Caki2 (cell line): ENCODE results near the gene PCP4L1. TPM values are rescaled to one million over a fixed set of nuclear protein-coding genes. Genes with fewer than 3 reads are reported as not detected.
"Not testable (repeated sequence)": the region's sequence is repeated elsewhere in the genome, so short reads cannot be mapped to it uniquely, and the experiment has no call there.

ENCODE experiments used
- DNase-seq: peaks from one replicate; pipeline ENCODE4 v3.0.0-alpha.2; 2015; ENCODE audit warnings: low read depth
- in situ Hi-C: cut with HindIII; loops from 2 replicates; pipeline ENCODE4 v1.10.0; 2016; ENCODE audit warnings: low sequenced_read_pairs, low pct_unique_long_range_greater_than_20kb, mixed read lengths
- total RNA-seq: library from RNA; depleted of rRNA; stranded (reverse); fragments of >200 nt; shearing (Covaris generic); gene quantifications from 2 replicates; pipeline ENCODE4 v1.2.3, GENCODE V29; 2014; ENCODE audit warnings: low replicate concordance

Gene PCP4L1
- total RNA-seq, 1 experiment from 2014 or later: not detected

DNA sequence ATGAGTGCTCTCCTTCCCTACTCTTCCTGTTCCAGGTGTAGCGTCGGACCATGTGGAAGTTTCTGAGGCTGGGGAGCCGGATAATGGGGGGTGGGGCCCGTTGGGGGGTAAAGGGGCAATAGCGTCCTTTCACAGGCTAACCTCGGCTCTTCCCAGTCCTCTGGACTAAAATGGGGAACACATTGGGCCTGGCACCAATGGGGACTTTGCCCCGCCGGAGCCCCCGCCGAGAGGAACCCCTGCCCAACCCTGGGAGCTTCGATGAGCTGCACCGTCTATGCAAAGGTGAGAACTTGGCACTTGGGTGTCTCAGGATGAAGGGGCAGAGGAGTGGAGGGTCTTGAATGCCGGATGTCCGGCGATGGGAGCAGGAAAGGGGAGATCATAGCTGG is 32.2 kb upstream of the PCP4L1 start:
- in situ Hi-C loops: no loop called here
- DNase-seq: no peak

DNA sequence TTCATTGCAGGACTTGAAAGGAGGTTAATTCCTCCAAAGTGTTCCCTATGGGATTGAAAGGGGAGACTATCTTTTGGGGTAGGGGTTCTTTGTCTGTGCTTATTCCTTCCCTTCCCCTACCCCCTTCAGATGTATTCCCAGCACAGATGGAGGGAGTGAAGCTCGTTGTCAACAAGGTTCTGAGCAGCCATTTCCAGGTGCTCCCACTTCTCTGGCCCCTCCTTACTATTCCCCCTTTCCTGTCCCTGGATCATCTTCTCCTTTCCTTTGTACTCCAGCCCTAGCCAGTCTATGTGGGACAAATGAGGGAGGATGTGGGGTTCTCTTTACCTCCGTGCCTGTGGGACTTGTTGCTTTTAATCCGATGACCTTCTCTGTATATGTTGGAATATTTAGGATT is 31.8 kb upstream of the PCP4L1 start:
- in situ Hi-C loops: no loop called here
- no peak for DNase-seq

DNA sequence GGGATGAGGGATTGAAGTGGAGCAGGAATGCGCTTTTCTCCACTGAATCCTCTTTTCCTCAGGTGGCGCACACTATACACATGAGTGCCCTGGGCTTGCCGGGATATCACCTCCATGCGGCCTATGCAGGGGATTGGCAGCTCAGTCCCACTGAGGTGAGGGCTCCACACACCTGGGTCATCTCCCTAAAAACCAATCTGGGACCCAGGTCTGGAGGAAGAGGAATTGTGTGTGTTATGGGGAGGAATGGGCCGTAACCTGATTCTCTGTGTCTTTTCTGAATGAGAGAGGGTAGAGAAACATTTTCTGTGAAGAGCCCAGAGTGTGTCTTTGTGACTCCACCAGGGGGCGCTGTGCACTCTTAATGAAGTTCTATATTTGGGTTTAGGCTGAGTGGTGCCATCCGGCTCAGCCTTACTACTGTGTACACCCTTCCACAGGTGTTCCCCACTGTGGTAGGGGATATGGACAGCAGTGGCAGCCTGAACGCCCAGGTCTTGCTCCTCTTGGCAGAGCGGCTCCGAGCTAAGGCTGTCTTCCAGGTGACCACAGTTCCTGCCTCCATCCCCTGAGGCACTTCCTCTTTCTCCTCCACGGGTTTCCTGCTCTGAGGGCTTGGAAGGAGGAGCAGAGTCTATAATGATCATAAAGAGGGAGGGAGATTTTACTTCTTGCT is 31.2 kb upstream of the PCP4L1 start:
- in situ Hi-C loops: no loop called here
- DNase-seq: peak; percentile 54

DNA sequence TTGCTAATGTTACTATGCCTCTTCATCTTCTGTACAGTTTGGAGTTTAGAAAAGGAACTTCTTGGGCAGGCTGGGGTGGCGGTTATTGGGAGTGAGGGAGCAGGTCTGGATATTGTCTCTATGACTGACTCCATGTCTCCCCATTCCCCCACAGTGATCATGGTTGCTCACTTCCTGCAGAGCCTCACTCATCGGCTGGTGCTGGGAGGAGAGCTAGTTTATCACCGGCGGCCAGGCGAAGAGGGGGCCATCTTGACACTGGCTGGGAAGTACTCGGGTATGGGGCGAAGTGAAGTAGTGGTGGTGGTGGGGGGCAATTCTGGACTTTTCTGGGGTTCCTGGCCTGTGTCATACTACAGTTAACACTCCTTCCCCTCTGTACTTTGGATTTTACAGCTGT is 30.5 kb upstream of the PCP4L1 start:
- in situ Hi-C loops: no loop called here
- DNase-seq: no peak

DNA sequence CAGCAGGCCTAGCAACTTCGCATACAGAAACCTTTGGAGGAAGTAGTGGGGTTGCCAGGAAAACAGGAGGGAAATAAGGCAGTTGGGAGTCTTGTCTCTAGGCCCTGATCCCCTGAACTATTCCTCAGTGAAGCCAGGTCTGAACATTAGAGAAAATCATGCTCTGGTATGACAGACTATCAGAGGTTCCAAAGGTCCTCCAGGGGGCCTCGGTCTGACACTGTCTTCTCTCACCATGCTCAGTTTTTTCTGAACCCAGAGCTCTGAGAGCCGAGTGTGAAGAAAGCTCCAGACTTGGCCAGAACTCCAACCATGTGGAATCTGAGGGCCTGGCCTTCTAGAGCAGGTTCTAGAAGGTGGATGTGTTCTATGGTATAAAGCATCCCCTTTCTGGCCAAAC is 28.6 kb upstream of the PCP4L1 start:
- DNase-seq: no peak
- in situ Hi-C loops: no loop called here

DNA sequence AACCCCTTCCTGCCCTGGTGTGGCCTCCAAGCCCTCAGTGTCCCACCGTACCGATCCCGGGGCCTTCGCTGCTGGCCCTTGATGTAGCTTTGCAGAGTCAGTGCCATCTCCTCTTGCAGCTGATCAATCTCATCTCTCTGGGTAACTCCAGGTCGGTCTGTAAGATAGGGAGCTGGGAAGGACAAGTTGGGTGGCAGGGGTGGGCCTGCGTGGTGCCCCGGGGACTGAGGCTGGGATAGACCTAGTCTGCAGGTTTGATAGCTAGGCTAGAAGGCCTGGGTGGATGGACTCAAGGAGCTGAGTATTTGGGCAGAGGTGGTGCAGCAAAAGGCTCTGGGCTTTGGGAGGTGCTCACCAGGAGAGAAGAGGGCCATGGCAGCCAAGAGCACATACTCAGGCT is 27.8 kb upstream of the PCP4L1 start:
- DNase-seq: no peak
- in situ Hi-C loops: no loop called here

DNA sequence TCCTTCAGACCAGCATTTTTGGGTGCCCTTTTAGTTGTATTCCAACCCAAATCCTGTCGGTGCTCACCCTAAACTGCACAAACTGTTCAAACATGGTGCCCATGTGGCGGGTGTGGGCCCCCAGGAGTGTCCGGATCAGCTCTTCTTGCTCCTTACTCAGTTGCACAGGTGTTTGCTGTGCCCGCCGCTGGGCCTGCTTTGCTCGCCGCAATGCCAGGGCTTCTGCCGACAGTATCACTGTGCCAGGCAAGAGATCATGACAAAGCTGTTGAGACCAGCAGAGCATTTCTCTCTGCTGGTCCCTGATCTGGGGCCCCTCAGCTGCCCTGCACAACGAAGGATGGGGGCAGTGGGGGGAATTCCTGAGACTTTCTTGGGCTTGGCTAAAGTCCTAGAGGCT is 25.4 kb upstream of the PCP4L1 start:
- no peak for DNase-seq
- in situ Hi-C loops: no loop called here

DNA sequence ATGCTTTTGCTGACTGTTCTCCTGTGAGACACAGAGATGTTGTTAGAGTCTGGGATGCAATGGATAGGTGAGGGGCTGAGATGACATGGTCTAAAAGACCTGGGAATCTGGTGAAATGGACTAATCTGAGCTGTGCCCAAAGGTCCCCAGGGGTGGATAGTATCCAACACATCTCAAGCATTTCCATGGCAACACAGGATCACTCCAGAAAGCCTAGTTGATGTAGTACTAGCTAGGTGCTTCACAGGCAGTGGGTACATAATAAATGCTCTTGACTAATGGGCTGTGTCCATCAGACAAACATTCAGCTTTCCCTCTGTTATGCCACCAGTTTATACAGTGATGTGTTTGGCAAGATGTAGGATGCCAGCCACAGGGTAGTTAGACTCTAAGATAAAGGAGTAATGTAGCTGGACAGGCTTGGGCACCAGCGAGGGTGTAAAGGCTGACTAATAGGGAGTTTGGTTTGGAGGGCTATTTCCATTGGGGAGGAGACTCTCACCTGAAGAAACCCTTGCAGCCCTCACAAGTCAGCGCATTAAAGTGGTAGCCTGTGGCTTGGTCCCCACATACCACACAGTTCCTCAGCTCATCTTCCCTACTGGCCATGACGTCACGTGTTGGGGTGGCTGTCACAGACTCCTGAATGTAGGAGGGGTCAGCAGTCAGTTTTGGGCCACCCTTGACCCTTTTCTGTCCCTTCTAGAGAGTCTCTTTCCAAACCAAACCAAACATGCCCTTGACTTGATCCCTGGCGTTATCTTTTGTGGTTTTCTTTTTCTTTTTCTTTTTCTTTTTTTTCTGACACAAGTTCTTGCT is 22.4 kb upstream of the PCP4L1 start:
- DNase-seq: no peak
- in situ Hi-C loops: no loop called here

DNA sequence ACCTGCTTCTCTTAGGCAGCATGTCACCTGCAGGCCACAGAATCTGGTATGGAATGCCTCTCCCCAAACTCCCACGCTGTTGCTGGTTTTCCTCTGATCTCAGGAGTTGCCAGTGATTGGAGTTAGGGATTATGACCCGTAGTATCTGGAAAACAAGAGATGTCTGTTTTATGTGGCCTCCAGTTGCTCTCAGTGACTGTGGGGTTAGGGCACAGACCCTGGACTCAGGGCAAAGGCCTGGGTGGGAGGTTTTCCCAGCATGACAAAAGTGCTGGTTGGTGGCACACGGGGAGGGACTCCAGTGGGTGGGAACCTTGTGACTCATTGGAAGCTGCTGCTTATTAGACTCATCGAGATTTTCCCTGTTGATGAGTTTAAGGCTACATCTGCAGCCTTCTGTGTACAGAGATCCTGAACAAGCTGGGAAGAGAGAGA is 20.5 kb upstream of the PCP4L1 start, which contains the start of gene NR1I3:
TSS of gene NR1I3 (minus strand) at position 165 of the 435 bp plus-strand sequence. CDS start 1,638 bp downstream, outside the sequence.
- in situ Hi-C loops: no loop called here
- no peak for DNase-seq

DNA sequence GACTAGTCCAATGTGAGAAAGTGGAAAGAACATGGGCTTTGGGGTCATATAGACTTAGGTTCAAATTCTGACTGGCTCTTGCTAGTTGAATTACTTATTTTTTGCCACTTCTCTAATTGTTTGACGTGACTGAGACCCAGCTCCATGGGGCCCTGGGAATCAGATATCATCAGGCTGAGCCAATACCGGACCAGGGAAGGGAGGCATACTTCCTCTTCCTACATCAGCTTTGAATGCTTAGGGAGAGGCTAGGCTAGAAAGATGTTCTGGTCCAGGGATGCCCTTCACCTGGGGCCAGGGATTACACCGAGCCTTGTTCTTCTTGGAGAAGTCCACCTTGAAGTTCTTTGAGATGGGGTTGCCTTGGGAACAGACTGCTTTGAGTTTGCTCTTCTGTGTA is 16.9 kb upstream of the PCP4L1 start:
- DNase-seq: no peak
- in situ Hi-C loops: no loop called here

DNA sequence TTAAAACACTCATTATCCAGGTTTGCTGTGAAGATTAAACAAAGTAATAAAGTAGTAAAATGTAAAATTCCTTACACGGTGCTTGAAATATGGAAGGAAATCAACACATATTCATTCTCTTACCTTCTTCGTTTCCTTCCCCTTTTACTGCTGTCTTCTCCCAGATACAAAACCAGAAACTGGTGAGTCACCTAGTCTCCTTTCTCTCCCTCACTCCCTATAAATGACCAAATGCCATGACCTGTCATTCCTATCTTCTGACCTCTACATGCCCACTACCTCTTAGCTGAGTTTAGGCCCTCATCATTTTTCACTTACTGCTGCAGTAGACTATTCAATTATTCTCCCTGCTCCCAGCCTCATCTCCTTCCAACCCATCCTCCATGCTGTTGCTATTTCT is 16.2 kb upstream of the PCP4L1 start:
- in situ Hi-C loops: no loop called here
- no peak for DNase-seq

DNA sequence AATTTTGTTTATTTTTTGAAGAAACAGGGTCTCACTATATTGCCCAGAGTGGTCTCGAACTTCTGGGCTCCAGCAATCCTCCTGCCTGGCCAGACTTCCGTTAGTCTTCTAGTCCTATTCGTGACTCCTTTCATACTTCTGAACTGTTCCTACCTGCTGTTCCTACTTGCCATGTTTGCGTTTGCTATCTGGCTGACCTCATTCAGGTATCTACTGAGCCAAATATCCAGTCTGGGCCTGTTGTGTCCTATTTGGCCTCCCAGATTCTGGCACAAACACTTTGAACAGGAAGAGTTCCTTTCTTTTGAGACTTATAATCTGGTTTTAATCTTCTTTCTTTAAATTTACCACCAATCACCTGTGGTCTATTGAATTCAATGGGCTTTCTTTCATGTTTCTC is 13.7 kb upstream of the PCP4L1 start:
- no peak for DNase-seq
- in situ Hi-C loops: no loop called here

DNA sequence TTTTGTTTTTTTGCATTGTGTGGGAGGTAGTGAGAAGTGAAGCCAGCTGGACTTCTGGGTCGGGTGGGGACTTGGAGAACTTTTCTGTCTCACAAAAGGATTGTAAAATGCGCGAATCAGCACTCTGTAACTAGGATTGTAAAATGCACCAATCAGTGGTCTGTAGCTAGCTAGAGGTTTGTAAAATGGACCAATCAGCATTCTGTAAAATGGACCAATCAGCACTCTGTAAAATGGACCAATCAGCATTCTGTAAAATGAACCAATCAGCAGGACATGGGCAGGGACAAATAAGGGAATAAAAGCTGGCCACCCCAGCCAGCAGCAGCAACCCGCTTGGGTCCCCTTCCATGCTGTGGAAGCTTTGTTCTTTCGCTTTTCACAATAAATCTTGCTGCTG is 8.4 kb upstream of the PCP4L1 start:
- DNase-seq, in situ Hi-C loops: not testable (repeated sequence)

DNA sequence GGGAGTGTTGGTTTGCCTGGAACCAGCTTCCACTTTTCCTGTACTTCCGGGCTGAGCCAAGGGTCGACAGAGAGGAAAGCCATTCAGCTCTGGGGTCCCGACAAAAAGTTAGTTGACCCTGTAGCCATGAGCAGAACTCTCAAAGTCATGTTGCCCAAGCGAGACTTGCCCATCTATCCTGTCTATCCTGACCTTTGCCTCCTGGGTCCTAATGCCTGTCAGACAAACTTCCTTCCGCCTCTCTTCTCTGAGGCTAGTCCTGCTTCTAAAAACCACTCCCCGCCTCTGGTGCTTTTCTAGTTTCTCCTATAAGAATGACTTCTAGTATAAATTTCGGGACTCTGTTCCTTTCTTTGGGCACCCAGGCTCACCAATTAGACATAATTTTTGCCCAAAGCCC is 7.7 kb upstream of the PCP4L1 start:
- no peak for DNase-seq
- in situ Hi-C loops: no loop called here

DNA sequence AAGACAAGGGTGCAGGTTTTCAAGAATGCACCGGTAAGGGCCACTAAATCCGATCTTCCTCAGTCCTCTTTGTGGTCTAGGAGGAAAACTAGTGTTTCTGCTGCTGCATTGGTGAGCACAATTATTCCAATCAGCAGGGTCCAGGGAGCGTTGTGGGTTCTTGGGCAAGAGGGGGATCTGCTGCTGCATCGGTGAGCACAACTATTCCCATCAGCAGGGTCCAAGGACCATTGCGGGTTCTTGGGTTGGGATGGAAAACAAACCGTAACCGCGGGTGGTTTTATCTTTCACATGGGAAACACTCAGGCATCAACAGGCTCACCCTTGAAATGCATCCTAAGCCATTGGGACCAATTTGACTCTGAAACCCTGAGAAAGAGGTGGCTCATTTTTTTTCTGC is 7.0 kb upstream of the PCP4L1 start:
- in situ Hi-C loops: no loop called here
- no peak for DNase-seq

DNA sequence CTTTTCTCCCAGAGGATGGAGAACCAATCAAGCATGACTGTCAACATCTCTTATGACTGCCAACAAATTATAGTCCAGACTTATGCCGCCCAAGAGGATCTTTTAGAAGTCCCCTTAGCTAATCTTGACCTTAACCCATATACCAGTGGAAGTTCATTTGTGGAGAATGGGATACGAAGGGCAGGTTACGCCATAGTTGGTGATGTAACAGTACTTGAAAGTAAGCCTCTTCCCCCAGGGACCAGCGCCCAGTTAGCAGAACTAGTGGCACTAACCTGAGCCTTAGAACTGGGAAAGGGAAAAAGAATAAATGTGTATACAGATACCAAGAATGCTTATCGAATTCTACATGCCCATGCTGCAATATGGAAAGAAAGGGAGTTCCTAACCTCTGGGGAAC is 3.2 kb upstream of the PCP4L1 start:
- in situ Hi-C loops, DNase-seq: not testable (repeated sequence)

DNA sequence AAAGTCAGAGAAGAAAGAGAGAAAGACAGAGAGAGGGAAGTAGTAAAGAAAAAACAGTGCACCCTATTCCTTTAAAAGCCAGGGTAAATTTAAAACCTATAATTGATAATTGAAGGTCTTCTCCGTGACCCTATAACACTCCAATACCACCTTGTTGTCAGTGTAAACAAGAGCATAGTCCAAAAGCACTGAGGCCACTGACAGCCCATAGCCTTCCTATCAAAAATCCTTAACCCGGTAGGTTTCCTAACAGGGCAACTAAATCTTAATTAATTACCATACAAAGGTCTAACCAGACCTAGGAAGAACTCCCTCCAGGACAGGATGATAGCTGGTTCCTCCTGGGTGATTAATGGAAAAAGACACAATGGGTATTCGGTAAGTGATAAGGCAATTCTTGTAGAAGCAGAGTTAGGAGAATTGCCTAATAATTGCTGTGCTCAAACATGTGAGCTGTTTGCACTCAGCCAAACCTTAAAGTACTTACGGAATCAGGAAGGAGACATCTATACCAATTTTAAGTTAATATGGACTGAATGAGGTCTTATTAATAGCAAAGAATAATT is 2.5 kb upstream of the PCP4L1 start:
- in situ Hi-C loops, DNase-seq: not testable (repeated sequence)

DNA sequence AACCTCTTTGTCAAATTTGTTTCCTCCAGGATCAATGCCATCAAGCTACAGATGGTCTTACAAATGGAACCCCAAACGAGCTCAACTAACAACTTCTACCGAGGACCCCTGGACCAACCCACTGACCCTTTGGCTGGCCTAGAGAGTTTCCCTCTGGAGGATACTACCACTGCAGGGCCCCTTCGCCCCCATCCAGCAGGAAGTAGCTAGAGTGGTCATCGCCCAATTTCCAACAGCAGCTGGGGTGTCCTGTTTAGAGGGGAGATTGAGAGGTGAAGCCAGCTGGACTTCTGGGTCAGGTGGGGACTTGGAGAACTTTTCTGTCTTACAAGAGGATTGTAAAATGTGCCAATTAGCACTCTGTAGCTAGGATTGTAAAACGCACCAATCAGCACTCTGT is 1.4 kb upstream of the PCP4L1 start:
- DNase-seq, in situ Hi-C loops: not testable (repeated sequence)

DNA sequence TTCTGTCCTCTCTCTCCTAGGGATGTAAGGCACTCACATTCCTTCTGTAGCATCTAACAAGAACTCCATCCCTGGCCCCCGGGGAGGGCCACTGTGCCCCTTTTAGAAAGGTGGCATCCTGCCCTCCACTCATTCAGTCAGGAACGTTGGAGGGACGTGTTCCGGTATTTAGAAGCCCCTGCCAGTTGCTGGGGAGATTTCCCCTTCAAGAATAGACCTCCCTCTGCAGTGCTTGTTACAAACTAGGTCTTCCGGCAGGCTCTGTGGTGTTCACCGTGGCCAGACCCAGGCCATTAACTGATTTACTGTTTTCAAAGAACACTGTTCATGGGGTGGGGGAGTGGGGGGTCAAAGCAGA is 779 bp downstream of the PCP4L1 start:
- DNase-seq: no peak
- in situ Hi-C loops: no loop called here
